ENCODE results near the gene IL20. TPM values are rescaled to one million over a fixed set of nuclear protein-coding genes. Genes with fewer than 3 reads are reported as not detected.

IL20 gene
- total and polyA plus RNA-seq, 4 donors: 0.11 to 0.12 TPM; not detected in 2

DNA sequence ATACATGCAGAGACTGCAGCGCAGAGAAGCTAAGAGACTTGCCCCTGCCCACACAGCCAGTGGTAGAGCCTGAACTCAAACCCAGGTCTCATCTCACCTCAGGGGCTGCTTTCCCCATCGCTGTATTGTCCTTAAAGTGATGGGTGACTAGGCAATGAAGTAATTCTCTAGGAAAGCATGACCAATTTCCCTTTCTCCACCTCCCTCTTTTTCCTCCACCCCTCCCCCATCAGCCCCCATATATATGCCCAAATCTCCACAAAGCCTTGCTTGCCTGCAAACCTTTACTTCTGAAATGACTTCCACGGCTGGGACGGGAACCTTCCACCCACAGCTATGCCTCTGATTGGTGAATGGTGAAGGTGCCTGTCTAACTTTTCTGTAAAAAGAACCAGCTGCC lies 31.8 kb downstream of the IL20 start, which contains the start of gene IL24:
Gene IL24, plus strand, starts transcription at position 269 of the 400 bp plus-strand sequence. CDS start 390 bp downstream, outside the sequence.
- H3K4me1 ChIP-seq (ENCODE audit: control insufficient read depth in 5 of 5, insufficient read depth in 5 of 5, low read length in 5 of 5): peaks cover 0 to 15% (median 5%) of the 10 kb centered on the region in 5 donors
- 82 to 91% methylated on average over 4 of the region's 4 CpGs for WGBS, 2 donors
- H3K9me3 ChIP-seq (ENCODE audit: control insufficient read depth in 4 of 4, insufficient read depth in 3 of 4, low read length in 3 of 4): no peaks in the 10 kb centered on the region
- TF ChIP-seq, protein P1, sequence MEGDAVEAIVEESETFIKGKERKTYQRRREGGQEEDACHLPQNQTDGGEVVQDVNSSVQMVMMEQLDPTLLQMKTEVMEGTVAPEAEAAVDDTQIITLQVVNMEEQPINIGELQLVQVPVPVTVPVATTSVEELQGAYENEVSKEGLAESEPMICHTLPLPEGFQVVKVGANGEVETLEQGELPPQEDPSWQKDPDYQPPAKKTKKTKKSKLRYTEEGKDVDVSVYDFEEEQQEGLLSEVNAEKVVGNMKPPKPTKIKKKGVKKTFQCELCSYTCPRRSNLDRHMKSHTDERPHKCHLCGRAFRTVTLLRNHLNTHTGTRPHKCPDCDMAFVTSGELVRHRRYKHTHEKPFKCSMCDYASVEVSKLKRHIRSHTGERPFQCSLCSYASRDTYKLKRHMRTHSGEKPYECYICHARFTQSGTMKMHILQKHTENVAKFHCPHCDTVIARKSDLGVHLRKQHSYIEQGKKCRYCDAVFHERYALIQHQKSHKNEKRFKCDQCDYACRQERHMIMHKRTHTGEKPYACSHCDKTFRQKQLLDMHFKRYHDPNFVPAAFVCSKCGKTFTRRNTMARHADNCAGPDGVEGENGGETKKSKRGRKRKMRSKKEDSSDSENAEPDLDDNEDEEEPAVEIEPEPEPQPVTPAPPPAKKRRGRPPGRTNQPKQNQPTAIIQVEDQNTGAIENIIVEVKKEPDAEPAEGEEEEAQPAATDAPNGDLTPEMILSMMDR (IDR thresholded peaks at IDR 0.05; ENCODE audit: control extremely low read depth, extremely low read depth): no peak
- H3K9ac ChIP-seq (ENCODE audit: insufficient read depth in 1 of 2, low read length in 2 of 2): no peak within 1 kb of the TSS
- H3K27me3 ChIP-seq (ENCODE audit: control insufficient read depth in 3 of 3, insufficient read depth in 3 of 3, low read length in 2 of 3): peaks cover 0 to 2% (median 0%) of the 10 kb centered on the region in 3 donors
- H3K27ac ChIP-seq (ENCODE audit: low read depth in 1 of 2, low read length in 1 of 2): peak within 1 kb of the TSS in 1 of 2 donors; percentile 64
- H3K36me3 ChIP-seq (ENCODE audit: control insufficient read depth in 4 of 4, insufficient read depth in 4 of 4, low read length in 4 of 4): no peaks in the 10 kb centered on the region
- DNase-seq: no peak
- no peak for ATAC-seq (ENCODE audit: insufficient read depth, low FRiP score)
- H3K4me3 ChIP-seq: no peak within 1 kb of the TSS

DNA sequence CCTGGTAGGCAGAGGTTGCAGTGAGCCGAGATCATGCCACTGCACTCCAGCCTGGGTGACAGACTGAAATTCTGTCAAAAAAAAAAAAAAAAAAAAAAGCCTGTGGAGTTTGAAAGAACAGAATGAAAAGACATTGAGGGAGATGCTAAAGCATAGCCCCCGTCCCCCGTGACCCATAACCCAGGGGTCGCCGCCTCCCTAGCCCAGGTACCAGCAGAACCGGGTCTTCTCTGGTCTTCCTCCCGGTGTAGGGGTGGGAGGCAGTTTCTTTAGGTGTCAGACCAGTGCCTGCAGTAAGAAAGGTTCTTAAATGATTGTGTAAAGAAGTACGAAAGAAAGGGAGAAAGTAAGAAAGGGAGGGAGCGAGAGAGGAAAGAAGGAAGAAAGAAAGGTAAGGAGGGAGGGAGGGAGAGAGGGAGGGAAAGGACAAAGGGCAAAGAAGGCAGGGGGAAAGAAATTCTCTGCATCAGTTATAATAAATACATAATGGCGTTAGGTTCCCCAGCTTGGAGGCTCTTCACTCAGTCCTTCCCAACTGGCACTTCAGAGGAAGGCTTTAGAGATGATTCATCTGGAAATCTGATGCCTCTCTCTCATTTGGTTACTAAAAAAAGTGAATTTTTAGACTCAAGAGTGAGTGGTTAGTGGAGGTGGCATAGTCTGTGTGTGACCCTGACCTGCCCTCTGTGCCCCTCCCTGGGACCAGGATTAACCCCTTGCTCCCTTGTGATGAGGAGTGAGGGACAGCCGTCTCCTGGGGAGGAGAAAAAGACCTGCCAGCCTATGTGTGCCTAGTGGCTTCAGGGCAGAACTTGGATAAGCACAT lies 32.9 kb downstream of the IL20 start:
- Histone ChIP-seq H3K27ac (ENCODE audit: low read depth in 1 of 2, low read length in 1 of 2) (no peak overlapping the region), H3K4me3 (no peak overlapping the region), H3K9ac (ENCODE audit: insufficient read depth in 1 of 2, low read length in 2 of 2) (no peak overlapping the region), H3K36me3 (ENCODE audit: control insufficient read depth in 4 of 4, insufficient read depth in 4 of 4, low read length in 4 of 4) (no peaks in the 10 kb centered on the region), H3K4me1 (ENCODE audit: control insufficient read depth in 5 of 5, insufficient read depth in 5 of 5, low read length in 5 of 5) (peaks cover 0 to 15% (median 5%) of the 10 kb centered on the region in 5 donors), H3K9me3 (ENCODE audit: control insufficient read depth in 4 of 4, insufficient read depth in 3 of 4, low read length in 3 of 4) (no peaks in the 10 kb centered on the region), H3K27me3 (ENCODE audit: control insufficient read depth in 3 of 3, insufficient read depth in 3 of 3, low read length in 2 of 3) (peaks cover 0 to 2% (median 0%) of the 10 kb centered on the region in 3 donors)
- DNase-seq (no peak), ATAC-seq (ENCODE audit: insufficient read depth, low FRiP score) (peak; percentile 43)
- 77 to 91% methylated on average over 11 of the region's 11 CpGs for WGBS, 2 donors
- TF ChIP-seq, protein P1 (IDR thresholded peaks at IDR 0.05; ENCODE audit: control extremely low read depth, extremely low read depth): no peak

DNA sequence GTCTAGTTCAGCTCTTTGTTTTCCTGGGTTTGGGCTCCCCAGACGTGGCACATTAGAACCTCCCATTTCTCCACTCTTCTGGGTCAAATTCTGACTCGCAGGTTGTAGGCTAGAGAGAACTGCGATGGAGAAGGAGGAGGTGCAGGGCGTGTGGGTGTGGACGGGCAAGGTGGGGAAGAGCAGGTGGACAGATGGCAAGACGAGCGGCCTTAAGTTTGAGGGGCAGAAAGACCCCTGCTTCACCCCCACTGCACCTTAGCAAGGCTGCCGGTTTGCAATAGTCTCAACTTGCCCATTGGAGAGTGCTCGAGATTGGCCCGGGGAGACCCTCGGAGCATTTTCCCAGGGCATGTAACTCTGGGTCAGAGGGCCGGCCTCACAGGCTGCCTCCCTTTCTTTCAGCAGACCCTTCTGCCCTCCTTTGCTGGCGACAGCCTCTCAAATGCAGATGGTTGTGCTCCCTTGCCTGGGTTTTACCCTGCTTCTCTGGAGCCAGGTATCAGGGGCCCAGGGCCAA lies 33.5 kb downstream of the IL20 start:
- H3K9ac ChIP-seq (ENCODE audit: insufficient read depth in 1 of 2, low read length in 2 of 2): no peak overlapping the region
- TF ChIP-seq, protein P1 (IDR thresholded peaks at IDR 0.05; ENCODE audit: control extremely low read depth, extremely low read depth): no peak
- H3K27me3 ChIP-seq (ENCODE audit: control insufficient read depth in 3 of 3, insufficient read depth in 3 of 3, low read length in 2 of 3): peaks cover 0 to 2% (median 0%) of the 10 kb centered on the region in 3 donors
- H3K27ac ChIP-seq (ENCODE audit: low read depth in 1 of 2, low read length in 1 of 2): no peak overlapping the region
- no peak overlapping the region for H3K4me3 ChIP-seq
- ATAC-seq (ENCODE audit: insufficient read depth, low FRiP score) (no peak), DNase-seq (no peak)
- 90 to 92% methylated on average over 13 of the region's 13 CpGs for WGBS, 2 donors
- peaks cover 0 to 15% (median 5%) of the 10 kb centered on the region in 5 donors for H3K4me1 ChIP-seq (ENCODE audit: control insufficient read depth in 5 of 5, insufficient read depth in 5 of 5, low read length in 5 of 5)
- no peaks in the 10 kb centered on the region for H3K36me3 ChIP-seq (ENCODE audit: control insufficient read depth in 4 of 4, insufficient read depth in 4 of 4, low read length in 4 of 4)
- H3K9me3 ChIP-seq (ENCODE audit: control insufficient read depth in 4 of 4, insufficient read depth in 3 of 4, low read length in 3 of 4): no peaks in the 10 kb centered on the region

Data from lung (tissue), 12 donors.